ENCODE measurements around the gene CHURC1. TPM values are rescaled to one million over a fixed set of nuclear protein-coding genes. Genes with fewer than 3 reads are reported as not detected.
A peak's percentile ranks its signal among the peaks of the same experiment; 100 is the strongest.

CHURC1 gene
- total RNA-seq, 2 experiments from 2014 or later = 33.0 to 72.5 TPM

DNA sequence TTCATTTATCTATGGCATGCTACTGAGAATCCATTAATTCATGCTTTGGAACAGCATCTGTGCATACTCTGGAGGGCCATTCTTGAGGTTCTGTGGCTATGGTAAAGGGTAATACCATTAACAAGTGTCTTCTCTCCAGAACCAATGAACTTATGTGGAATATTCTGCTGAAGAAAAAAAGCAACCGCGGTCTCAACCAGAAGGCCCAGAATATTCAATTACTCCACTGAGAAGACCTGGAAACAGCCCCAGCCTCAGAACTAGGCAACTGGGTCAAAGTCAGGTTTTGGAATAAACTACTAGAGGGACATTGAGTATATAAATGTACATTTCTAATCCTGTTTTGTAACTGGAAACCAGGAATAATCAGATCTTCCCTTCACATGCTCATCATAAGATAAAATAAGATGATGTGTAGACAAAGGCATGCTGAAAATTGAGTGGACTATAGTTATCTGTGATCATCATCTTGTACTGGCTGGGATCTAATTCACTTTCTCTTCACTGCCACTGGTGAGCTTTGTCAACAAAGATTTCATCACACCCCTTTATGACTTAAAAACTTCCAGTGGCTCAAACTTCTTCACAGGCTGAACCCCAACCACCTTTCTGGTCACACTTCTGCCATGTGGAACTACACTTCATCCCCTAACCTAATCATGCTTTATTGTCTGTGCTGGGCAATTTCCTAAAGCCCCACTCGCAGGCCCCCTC, 40.6 kb upstream of the CHURC1 start:
- no peak overlapping the region for H3K4me3 ChIP-seq (ENCODE audit: low read depth, low read length, poor library complexity, severe bottlenecking)
- H3K27ac ChIP-seq (ENCODE audit: low read depth, low read length, poor library complexity, severe bottlenecking) = no peak overlapping the region
- no peaks in the 10 kb centered on the region for H3K9me3 ChIP-seq (ENCODE audit: low read length)
- no peak overlapping the region for H3K4me2 ChIP-seq (ENCODE audit: low read length)
- intact Hi-C loops (cut with micrococcal nuclease; ENCODE audit: unreplicated experiment) = no loop called here
- no peaks in the 10 kb centered on the region for H3K9me2 ChIP-seq (ENCODE audit: insufficient read depth, low read length)
- H3K79me2 ChIP-seq (ENCODE audit: insufficient read depth, low read depth, low read length) = no peaks in the 10 kb centered on the region
- 0 out of 2 replicates have a peak, but pooled peaks have one; percentile 68 for TF ChIP-seq EZH2phosphoT487 (IDR thresholded peaks at IDR 0.05; ENCODE audit: borderline replicate concordance, low read depth, low read length)
- TF ChIP-seq, protein P1, sequence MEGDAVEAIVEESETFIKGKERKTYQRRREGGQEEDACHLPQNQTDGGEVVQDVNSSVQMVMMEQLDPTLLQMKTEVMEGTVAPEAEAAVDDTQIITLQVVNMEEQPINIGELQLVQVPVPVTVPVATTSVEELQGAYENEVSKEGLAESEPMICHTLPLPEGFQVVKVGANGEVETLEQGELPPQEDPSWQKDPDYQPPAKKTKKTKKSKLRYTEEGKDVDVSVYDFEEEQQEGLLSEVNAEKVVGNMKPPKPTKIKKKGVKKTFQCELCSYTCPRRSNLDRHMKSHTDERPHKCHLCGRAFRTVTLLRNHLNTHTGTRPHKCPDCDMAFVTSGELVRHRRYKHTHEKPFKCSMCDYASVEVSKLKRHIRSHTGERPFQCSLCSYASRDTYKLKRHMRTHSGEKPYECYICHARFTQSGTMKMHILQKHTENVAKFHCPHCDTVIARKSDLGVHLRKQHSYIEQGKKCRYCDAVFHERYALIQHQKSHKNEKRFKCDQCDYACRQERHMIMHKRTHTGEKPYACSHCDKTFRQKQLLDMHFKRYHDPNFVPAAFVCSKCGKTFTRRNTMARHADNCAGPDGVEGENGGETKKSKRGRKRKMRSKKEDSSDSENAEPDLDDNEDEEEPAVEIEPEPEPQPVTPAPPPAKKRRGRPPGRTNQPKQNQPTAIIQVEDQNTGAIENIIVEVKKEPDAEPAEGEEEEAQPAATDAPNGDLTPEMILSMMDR (conservative IDR thresholded peaks at IDR 0.05; ENCODE audit: low read length) = no peak
- no peak overlapping the region for H2AFZ ChIP-seq (ENCODE audit: low read length)
- no peak for DNase-seq (ENCODE audit: low spot score)
- no TSS peak for BruUV-seq (replicated peaks)
- no peaks in the 10 kb centered on the region for H3K4me1 ChIP-seq (ENCODE audit: insufficient read depth, low read length, poor library complexity, severe bottlenecking)
- no peaks in the 10 kb centered on the region for H3K36me3 ChIP-seq (ENCODE audit: insufficient read depth, low read length)
- POLR2A ChIA-PET = interaction anchor here (0.6 kb wide), 1 partner anchor 41 kb away, joined by 3 read pairs; no protein-coding TSS in a partner anchor
- H4K20me1 ChIP-seq (ENCODE audit: insufficient read depth, low read length) = no peaks in the 10 kb centered on the region
- CTCF ChIA-PET (ENCODE audit: unreplicated experiment) = no interaction called here

DNA sequence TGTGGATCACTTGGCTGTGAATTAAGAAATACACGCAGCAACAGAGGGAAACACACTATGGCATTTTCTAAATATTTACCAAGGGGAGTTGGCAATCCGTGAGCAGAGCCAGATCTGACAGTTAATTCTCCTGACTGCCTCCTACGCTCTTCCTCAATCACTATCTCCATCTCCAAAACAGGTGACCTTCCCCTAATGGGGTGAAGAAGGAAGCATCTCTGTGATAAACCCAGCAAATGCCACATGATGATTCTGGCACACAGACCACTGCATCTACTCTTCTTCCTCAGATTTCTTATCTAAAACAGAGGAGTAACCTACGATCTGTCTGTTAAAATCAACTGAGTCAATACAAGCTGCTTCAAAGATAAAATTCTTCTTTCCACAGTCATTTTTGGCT, 38.9 kb upstream of the CHURC1 start:
- ChIA-PET POLR2A (no interaction called here), CTCF (ENCODE audit: unreplicated experiment) (no interaction called here)
- H3K27ac ChIP-seq (ENCODE audit: low read depth, low read length, poor library complexity, severe bottlenecking) = no peak overlapping the region
- H2AFZ ChIP-seq (ENCODE audit: low read length) = no peak overlapping the region
- no peaks in the 10 kb centered on the region for H4K20me1 ChIP-seq (ENCODE audit: insufficient read depth, low read length)
- no peak overlapping the region for H3K4me3 ChIP-seq (ENCODE audit: low read depth, low read length, poor library complexity, severe bottlenecking)
- intact Hi-C loops (cut with micrococcal nuclease; ENCODE audit: unreplicated experiment) = no loop called here
- H3K9me3 ChIP-seq (ENCODE audit: low read length) = no peaks in the 10 kb centered on the region
- H3K9me2 ChIP-seq (ENCODE audit: insufficient read depth, low read length) = no peaks in the 10 kb centered on the region
- no peaks in the 10 kb centered on the region for H3K79me2 ChIP-seq (ENCODE audit: insufficient read depth, low read depth, low read length)
- no peaks in the 10 kb centered on the region for H3K36me3 ChIP-seq (ENCODE audit: insufficient read depth, low read length)
- H3K4me1 ChIP-seq (ENCODE audit: insufficient read depth, low read length, poor library complexity, severe bottlenecking) = no peaks in the 10 kb centered on the region
- no TSS peak for BruUV-seq (replicated peaks)
- no peak for DNase-seq (ENCODE audit: low spot score)
- no peak overlapping the region for H3K4me2 ChIP-seq (ENCODE audit: low read length)
- no peak for TF ChIP-seq EZH2phosphoT487 (IDR thresholded peaks at IDR 0.05; ENCODE audit: borderline replicate concordance, low read depth, low read length)
- TF ChIP-seq, protein P1 (conservative IDR thresholded peaks at IDR 0.05; ENCODE audit: low read length) = no peak

DNA sequence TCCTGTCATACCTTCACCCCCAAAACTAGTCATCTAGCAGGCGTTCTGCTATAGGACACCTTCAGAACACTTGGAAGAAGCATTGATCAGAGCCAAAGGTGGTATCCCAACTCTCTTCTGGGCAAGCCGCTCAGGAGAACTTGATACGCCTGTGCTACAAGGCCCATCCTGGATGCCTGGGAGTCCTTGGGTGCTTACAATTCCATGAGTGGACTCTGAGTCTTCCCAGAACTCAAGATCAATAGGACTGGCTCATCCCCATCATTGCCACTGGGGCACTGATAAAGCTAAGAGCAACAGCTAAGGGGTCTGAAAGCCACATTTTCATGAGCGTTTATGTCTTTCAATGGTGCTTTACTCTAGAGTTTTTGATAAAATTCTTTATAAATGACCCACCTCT, 36.4 kb upstream of the CHURC1 start:
- DNase-seq (ENCODE audit: low spot score) = no peak
- Histone ChIP-seq H3K79me2 (ENCODE audit: insufficient read depth, low read depth, low read length) (no peaks in the 10 kb centered on the region), H4K20me1 (ENCODE audit: insufficient read depth, low read length) (no peaks in the 10 kb centered on the region), H3K9me2 (ENCODE audit: insufficient read depth, low read length) (no peaks in the 10 kb centered on the region), H3K9me3 (ENCODE audit: low read length) (no peaks in the 10 kb centered on the region), H3K4me2 (ENCODE audit: low read length) (no peak overlapping the region), H3K36me3 (ENCODE audit: insufficient read depth, low read length) (no peaks in the 10 kb centered on the region), H3K4me1 (ENCODE audit: insufficient read depth, low read length, poor library complexity, severe bottlenecking) (no peaks in the 10 kb centered on the region), H2AFZ (ENCODE audit: low read length) (no peak overlapping the region), H3K27ac (ENCODE audit: low read depth, low read length, poor library complexity, severe bottlenecking) (no peak overlapping the region), H3K4me3 (ENCODE audit: low read depth, low read length, poor library complexity, severe bottlenecking) (no peak overlapping the region)
- intact Hi-C loops (cut with micrococcal nuclease; ENCODE audit: unreplicated experiment) = no loop called here
- ChIA-PET CTCF (ENCODE audit: unreplicated experiment) (no interaction called here), POLR2A (interaction anchor here (0.9 to 1.2 kb wide), 2 partner anchors 11 to 15 kb away, joined by 3 to 7 read pairs; no protein-coding TSS in a partner anchor)
- TF ChIP-seq, protein P1 (conservative IDR thresholded peaks at IDR 0.05; ENCODE audit: low read length) = no peak
- TF ChIP-seq EZH2phosphoT487 (IDR thresholded peaks at IDR 0.05; ENCODE audit: borderline replicate concordance, low read depth, low read length) = no peak
- BruUV-seq (replicated peaks) = no TSS peak

Data from OCI-LY7 (cell line).